Coronary artery (tissue), 2 donors: ENCODE data around the gene GP2.

Experiments used
- DNase-seq: peaks from one replicate; pipeline ENCODE4 v3.0.0-alpha.2; 2017; ENCODE audit warnings: low spot score
- H3K27ac ChIP-seq, 2 donors: fragments of 200-600 bp; sonication (generic); one replicate each; pipeline ENCODE4 v1.5.1; 2016 to 2019
- H3K4me3 ChIP-seq: fragments of 200-600 bp; sonication (generic); 2 replicates; pipeline ENCODE4 v1.5.1; 2016; ENCODE audit warnings: mild to moderate bottlenecking, moderate library complexity
- TF ChIP-seq, protein P1 (sequence below): fragments of 200-600 bp; sonication (generic); IDR thresholded peaks from one replicate; pipeline ENCODE4 v1.5.1; 2019; ENCODE audit warnings: antibody characterized with exemption

Gene GP2

DNA sequence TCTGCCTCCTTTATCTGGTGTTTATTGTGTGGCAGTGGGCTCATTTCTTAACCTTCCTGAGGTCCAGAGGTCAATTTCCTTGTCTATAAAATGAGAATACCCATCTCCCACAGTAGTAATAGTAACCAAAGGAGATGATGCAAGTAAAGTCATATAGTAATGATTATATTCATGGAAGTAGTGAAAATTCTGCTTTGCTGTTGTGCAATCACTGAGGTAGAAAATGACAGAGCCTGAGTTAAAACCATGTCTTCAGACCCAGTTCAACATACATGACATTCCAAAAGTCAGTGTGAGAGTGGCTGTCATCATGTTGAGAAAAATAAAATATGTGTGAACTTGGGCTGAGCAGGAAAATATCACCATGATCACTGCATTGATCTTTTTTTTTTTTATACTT is 26.1 kb upstream of the GP2 start:
- no peak overlapping the region for H3K27ac ChIP-seq
- DNase-seq: no peak
- TF ChIP-seq, protein P1, sequence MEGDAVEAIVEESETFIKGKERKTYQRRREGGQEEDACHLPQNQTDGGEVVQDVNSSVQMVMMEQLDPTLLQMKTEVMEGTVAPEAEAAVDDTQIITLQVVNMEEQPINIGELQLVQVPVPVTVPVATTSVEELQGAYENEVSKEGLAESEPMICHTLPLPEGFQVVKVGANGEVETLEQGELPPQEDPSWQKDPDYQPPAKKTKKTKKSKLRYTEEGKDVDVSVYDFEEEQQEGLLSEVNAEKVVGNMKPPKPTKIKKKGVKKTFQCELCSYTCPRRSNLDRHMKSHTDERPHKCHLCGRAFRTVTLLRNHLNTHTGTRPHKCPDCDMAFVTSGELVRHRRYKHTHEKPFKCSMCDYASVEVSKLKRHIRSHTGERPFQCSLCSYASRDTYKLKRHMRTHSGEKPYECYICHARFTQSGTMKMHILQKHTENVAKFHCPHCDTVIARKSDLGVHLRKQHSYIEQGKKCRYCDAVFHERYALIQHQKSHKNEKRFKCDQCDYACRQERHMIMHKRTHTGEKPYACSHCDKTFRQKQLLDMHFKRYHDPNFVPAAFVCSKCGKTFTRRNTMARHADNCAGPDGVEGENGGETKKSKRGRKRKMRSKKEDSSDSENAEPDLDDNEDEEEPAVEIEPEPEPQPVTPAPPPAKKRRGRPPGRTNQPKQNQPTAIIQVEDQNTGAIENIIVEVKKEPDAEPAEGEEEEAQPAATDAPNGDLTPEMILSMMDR: no peak
- no peak overlapping the region for H3K4me3 ChIP-seq

DNA sequence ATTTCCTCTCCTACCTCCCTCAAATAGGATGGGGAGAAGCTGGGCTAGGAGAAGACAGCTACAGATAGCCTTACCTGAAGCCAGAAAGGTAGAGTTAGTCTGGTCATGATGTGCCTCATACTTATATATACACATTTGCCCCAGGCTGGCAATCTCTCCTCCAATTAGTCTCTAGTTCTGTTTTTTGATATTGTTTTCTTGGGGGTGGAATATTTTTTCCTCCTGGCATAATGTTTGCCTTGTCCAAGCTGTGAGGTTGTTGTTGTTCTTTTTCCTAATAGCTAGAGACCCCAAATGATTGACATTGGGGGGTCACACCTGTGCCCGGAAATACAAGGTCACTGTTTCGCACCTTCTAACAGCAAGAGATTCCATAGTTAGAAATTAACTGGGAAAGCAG is 25.3 kb upstream of the GP2 start, which contains the start of gene UMOD:
Gene UMOD (minus strand): TSS at position 101 of the 400 bp plus-strand sequence. CDS start 1,978 bp downstream, outside the sequence.
- Histone ChIP-seq H3K27ac (no peak within 1 kb of the TSS), H3K4me3 (no peak within 1 kb of the TSS)
- no peak for DNase-seq
- TF ChIP-seq, protein P1: no peak

DNA sequence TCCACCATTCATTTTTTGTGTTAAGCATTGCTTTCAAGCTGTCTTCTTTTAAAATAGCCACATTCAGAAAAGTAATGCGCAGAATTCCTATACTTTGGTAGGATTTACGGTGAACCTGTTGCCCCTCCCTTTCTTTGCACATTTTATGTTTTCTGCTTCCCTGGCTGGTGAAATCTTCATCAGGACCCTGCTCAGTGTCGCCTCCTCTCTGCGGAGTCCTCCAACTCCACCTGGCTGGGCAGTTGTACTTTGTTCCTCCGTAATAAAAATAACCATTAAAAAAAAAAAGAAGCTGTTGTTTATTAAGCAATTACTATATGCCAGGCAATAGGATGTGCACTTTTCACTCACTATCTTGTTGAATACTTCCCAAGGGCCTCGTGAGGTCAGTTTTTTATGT is 22.3 kb upstream of the GP2 start:
- H3K27ac ChIP-seq: no peak overlapping the region
- no peak overlapping the region for H3K4me3 ChIP-seq
- TF ChIP-seq, protein P1: no peak
- DNase-seq: no peak

DNA sequence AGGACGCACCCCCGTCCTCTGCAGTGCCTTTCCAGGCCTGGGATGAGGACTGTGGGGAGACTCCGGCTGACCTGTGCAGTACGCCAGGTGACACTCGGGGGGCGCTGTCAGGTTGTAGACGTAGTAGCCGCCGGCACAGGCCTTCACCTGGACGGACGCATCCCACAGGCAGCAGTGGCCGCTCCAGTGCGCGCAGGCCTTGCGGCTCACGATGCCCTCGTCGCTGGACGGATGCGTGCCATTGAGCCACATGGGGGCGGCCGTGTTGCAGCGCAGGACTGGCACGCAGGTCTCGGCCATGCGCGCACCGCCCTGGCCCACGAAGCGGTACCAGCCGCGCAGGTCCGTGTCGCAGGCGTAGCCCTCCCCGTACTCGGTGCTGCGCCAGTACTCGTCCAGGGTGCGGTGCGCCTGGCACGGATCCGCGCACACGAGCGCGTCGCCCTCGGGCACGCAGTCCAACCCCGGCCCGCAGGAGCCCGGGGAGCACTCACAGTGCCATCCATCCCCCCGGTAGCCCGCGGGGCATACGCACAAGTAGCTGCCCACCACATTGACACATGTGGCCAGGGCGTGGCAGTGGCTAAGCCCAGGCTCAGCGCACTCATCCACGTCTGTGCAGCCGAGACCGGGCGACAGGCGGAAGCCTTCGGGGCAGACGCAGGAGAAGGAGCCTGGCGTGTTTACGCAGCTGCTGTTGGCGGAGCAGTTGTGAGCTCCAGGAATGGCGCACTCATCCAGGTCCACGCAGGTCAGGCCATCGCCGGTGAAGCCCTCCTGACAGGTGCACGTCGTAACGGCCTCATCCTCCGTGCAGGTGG is 21.3 kb upstream of the GP2 start:
- TF ChIP-seq, protein P1: no peak
- no peak overlapping the region for H3K4me3 ChIP-seq
- DNase-seq: no peak
- no peak overlapping the region for H3K27ac ChIP-seq

DNA sequence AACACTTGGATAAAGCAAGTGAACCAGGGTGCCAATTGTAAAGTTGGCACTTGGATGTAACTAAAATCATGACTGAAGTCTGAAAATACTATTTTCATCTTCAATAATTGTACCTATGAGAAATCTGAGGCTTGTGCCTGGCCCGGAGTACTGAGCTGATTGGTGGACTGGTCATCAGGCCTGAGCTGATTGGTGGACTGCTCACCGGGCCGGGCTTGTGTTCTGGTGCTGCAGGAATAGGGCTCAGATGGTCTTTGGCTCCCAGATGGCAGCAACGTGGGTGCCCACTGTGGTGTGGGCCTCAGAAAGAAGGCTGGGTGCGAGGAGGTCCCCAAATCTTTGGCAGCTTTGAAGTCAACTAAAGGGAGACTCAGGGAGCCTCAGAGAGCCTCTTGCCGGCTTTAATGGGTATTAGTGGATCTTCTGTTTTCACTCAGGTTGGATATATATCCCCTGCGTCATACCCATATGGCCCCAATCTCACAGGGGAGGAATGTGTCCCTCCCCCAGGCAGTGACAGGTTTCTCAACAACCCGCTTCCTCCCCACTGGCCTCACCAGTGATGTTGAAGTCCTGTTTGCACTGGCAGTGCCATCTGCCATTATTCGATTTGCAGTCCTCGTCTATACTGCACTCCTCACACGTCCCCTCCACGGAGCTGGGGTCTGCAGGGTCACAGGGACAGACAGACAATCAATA is 20.5 kb upstream of the GP2 start:
- DNase-seq: no peak
- TF ChIP-seq, protein P1: no peak
- Histone ChIP-seq H3K4me3 (no peak overlapping the region), H3K27ac (no peak overlapping the region)

DNA sequence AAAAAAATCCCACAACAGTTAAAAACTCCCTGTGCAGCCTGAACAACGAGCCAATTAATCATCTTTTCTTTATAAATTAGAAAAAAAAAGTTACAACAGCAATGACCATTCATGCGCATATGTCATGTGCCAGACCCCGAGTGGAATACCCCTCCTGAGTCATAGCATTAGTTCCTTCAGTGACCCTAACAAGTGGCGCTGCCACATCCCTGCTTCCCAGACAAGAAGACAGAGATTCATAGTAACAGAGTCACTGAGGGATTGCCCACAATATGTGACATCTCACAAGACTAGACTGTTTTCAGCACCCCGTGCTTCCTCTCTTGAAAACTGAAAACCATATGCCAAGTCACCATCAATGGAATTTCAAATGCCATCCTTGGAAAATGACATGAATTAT is 17.3 kb upstream of the GP2 start:
- TF ChIP-seq, protein P1: no peak
- DNase-seq: no peak
- Histone ChIP-seq H3K4me3 (no peak overlapping the region), H3K27ac (no peak overlapping the region)
